NCI-H82 treated with DMSO at 0.1 percent for 48 hours (cell line): ENCODE data around the gene DHRS1.

Source experiments
- DNase-seq: peaks from one replicate; lab custom pipeline; 2025; ENCODE audit not compliant: unreplicated experiment; lab: John Stamatoyannopoulos, UW

Gene DHRS1

GRCh38 chr14:24267516-24267915 is 32.1 kb downstream of the DHRS1 start:
- no peak for DNase-seq

- no peak for DNase-seq
These were observed 33.0 kb downstream of the DHRS1 start for GRCh38 chr14:24266344-24267244.

GRCh38 chr14:24264298-24264697 is 35.3 kb downstream of the DHRS1 start:
- DNase-seq = no peak

GRCh38 chr14:24263848-24264247 is 35.7 kb downstream of the DHRS1 start:
- no peak for DNase-seq

- DNase-seq = no peak
These were observed 36.5 kb downstream of the DHRS1 start, which contains the start of gene TGM1 for GRCh38 chr14:24262821-24263733. TGM1 (minus strand) TSS chr14:24263177; CDS start chr14:24262352, 825 bp downstream.

GRCh38 chr14:24261969-24262327 is 37.6 kb downstream of the DHRS1 start:
- no peak for DNase-seq

- DNase-seq = no peak
These were observed 38.2 kb downstream of the DHRS1 start for GRCh38 chr14:24261256-24261968.

GRCh38 chr14:24260780-24261157 is 38.8 kb downstream of the DHRS1 start:
- no peak for DNase-seq

GRCh38 chr14:24260026-24260779 is 39.4 kb downstream of the DHRS1 start:
- DNase-seq = no peak

- no peak for DNase-seq
These were observed 40.1 kb downstream of the DHRS1 start for GRCh38 chr14:24259282-24260025.

- no peak for DNase-seq
These were observed 40.9 kb downstream of the DHRS1 start for GRCh38 chr14:24258548-24259265.

- DNase-seq = no peak
These were observed 41.5 kb downstream of the DHRS1 start for GRCh38 chr14:24258119-24258518.

GRCh38 chr14:24256960-24257359 is 42.6 kb downstream of the DHRS1 start:
- DNase-seq = no peak

- no peak for DNase-seq
These were observed 43.5 kb downstream of the DHRS1 start for GRCh38 chr14:24255931-24256711.

GRCh38 chr14:24255438-24255837 is 44.1 kb downstream of the DHRS1 start:
- DNase-seq = no peak

- no peak for DNase-seq
These were observed 44.8 kb downstream of the DHRS1 start for GRCh38 chr14:24254630-24255392.

GRCh38 chr14:24253936-24254335 is 45.6 kb downstream of the DHRS1 start:
- no peak for DNase-seq
